HAP-1 (cell line): ENCODE measurements around the gene MORF4L1.
"Not testable (repeated sequence)": the region's sequence is repeated elsewhere in the genome, so short reads cannot be mapped to it uniquely, and the experiment has no call there.

Experiments used
- DNase-seq, 2 experiments: peaks; one replicate each; pipeline ENCODE4 v3.0.0-alpha.2; 2016 to 2020; ENCODE audit warnings: low spot score in 2 of 2
- H3K27me3 ChIP-seq: fragments of 250-450 bp; sonication (Bioruptor Pico); 2 replicates; pipeline ENCODE4 v1.5.1; 2020; ENCODE audit warnings: low read depth, mild to moderate bottlenecking, moderate library complexity
- H3K36me3 ChIP-seq: fragments of 250-450 bp; sonication (Bioruptor Pico); replicated peaks from 2 replicates; pipeline ENCODE4 v1.5.1; 2020; ENCODE audit warnings: mild to moderate bottlenecking
- H3K4me1 ChIP-seq: fragments of 250-450 bp; sonication (Bioruptor Pico); 2 replicates; pipeline ENCODE4 v1.5.1; 2020; ENCODE audit warnings: mild to moderate bottlenecking
- H3K4me3 ChIP-seq: fragments of 250-450 bp; sonication (Bioruptor Pico); 2 replicates; pipeline ENCODE4 v1.5.1; 2020; ENCODE audit warnings: mild to moderate bottlenecking, moderate library complexity
- H3K9me3 ChIP-seq: fragments of 250-450 bp; sonication (Bioruptor Pico); 2 replicates; pipeline ENCODE4 v1.5.1; 2020; ENCODE audit warnings: mild to moderate bottlenecking, moderate library complexity
- in situ Hi-C: fragments of 300-500 bp; cut with MboI; formaldehyde crosslinking; loops from 3 replicates; pipeline ENCODE4 v1.14.3; 2020; ENCODE audit warnings: low sequenced_read_pairs, inconsistent platforms, mixed read lengths

Gene MORF4L1

GRCh38 chr15:78871483-78872127, 1.1 kb upstream of the MORF4L1 start:
- H3K36me3 ChIP-seq, in situ Hi-C loops, H3K9me3 ChIP-seq, H3K27me3 ChIP-seq, H3K4me3 ChIP-seq: not testable (repeated sequence)
- DNase-seq, result peak in 1 of 2 experiments; percentile 40
- peaks cover 23% of the 10 kb centered on the region for H3K4me1 ChIP-seq

GRCh38 chr15:78872972-78873792, 492 bp downstream of the MORF4L1 start:
- Histone ChIP-seq H3K27me3 (no peaks in the 10 kb centered on the region), H3K36me3 (peaks cover 4% of the 10 kb centered on the region), H3K4me3 (peak overlapping the region; percentile 100), H3K4me1 (peaks cover 32% of the 10 kb centered on the region), H3K9me3 (no peaks in the 10 kb centered on the region)
- peak; percentile 99 to 100 for DNase-seq
- in situ Hi-C loops, result no loop called here

DNA sequence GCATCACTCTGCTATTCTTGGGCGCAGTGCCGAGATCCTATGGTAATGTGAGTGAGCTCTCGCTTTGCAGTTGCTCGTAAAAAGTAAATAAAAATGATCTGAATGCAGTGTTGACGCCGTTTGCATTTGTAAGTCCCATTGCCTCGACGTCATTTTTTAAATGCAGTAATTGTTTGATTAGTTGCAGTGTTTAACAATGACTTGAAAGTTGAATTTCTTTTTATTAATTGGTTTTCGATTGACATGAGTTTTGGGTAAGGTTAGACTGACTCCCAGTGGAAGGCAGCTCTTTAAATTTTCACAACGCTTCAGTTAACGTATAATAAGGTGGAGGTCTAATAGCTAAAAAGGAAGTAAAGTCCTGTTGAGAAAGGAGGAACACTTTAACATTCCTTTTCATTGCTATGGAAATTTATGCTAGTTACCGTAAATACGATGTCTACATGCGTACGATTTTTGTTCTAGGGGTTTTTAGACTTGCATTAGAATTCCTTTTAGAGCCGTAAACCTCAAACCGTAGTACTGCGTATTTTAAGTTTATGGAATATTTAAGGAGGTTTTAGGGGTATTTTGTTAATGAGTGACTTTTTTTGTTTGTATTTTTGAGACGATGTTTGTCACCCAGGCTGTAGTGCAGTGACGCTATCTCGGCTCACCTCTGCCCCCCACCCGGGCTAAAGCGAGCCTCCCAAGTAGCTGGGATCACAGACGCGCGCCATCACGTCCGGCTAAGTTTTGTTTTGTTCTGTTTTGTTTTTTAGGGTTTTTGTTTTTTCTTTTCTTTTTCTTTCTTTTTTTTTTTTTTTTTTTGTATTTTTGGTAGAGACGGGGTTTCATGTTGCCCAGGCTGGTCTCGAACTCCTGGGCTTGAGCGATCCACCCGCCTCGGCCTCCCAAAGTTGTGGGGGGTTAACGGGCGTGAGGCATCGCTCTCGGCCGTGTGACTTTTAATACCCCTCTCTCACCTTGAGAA, 1.4 kb downstream of the MORF4L1 start:
- peaks cover 4% of the 10 kb centered on the region for H3K36me3 ChIP-seq
- H3K27me3 ChIP-seq, result no peaks in the 10 kb centered on the region
- peak; percentile 73 to 95 for DNase-seq
- in situ Hi-C loops, result no loop called here
- no peaks in the 10 kb centered on the region for H3K9me3 ChIP-seq
- peaks cover 41% of the 10 kb centered on the region for H3K4me1 ChIP-seq
- peak overlapping the region; percentile 100 for H3K4me3 ChIP-seq

GRCh38 chr15:78875107-78875914, 2.6 kb downstream of the MORF4L1 start:
- peak overlapping the region; percentile 100 for H3K4me3 ChIP-seq
- peaks cover 48% of the 10 kb centered on the region for H3K4me1 ChIP-seq
- DNase-seq, result peak in 1 of 2 experiments; percentile 72
- peaks cover 5% of the 10 kb centered on the region for H3K36me3 ChIP-seq
- in situ Hi-C loops, result no loop called here
- H3K9me3 ChIP-seq, result no peaks in the 10 kb centered on the region
- no peaks in the 10 kb centered on the region for H3K27me3 ChIP-seq

GRCh38 chr15:78876954-78877353, 4.3 kb downstream of the MORF4L1 start:
- Histone ChIP-seq H3K36me3 (peaks cover 19% of the 10 kb centered on the region), H3K4me1 (peaks cover 57% of the 10 kb centered on the region)
- not testable (repeated sequence) for H3K27me3 ChIP-seq

GRCh38 chr15:78878356-78878755, 5.7 kb downstream of the MORF4L1 start:
- in situ Hi-C loops, result no loop called here
- Histone ChIP-seq H3K4me3 (peak overlapping the region; percentile 1), H3K9me3 (no peaks in the 10 kb centered on the region), H3K36me3 (peaks cover 26% of the 10 kb centered on the region), H3K27me3 (no peaks in the 10 kb centered on the region), H3K4me1 (peaks cover 64% of the 10 kb centered on the region)
- no peak for DNase-seq

More at GRCh38 chr15:78876954-78877353, 4.3 kb downstream of the MORF4L1 start:
- peak overlapping the region; percentile 100 for H3K4me3 ChIP-seq
- H3K9me3 ChIP-seq, in situ Hi-C loops, DNase-seq: not testable (repeated sequence)

DNA sequence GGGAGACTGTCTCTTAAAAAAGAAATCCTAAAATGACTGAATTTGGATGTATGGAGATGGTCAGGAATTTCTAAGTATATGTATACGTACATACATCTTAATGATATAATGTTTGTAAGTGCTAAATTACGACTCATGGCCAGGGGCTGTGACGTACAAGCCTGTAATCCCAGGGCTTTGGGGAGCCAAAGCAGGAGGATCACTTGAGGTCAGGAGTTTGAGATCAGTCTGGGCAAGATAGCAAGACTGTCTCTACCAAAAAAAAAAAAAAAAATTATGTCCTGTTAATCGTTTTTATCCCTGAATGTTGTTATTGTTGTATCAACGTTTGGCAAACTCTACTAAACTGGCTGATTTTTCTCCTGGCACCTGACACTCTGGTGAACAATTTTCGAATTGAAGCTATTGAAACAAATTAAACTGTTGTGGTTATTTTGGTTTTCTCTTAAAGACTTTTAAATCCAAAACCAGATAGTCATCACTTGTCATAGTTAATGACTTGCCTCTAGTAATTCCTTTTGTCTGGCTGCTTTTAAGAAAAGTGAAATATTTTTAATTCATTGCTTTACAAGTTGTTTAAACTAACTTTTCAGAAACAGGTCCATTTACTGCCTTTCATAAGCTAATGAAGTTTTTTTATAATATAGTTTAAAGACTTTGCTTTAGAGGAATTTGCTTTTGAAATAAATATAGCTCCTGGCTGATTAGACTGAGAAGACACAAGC, 7.0 kb downstream of the MORF4L1 start:
- Histone ChIP-seq H3K36me3 (peaks cover 32% of the 10 kb centered on the region), H3K4me3 (peak overlapping the region; percentile 1), H3K9me3 (no peaks in the 10 kb centered on the region), H3K4me1 (peaks cover 76% of the 10 kb centered on the region), H3K27me3 (no peaks in the 10 kb centered on the region)
- in situ Hi-C loops, result no loop called here
- DNase-seq, result peak; percentile 87 to 100

- DNase-seq, result no peak
- peaks cover 81% of the 10 kb centered on the region for H3K4me1 ChIP-seq
Measured at GRCh38 chr15:78880242-78880533, 7.5 kb downstream of the MORF4L1 start.

DNA sequence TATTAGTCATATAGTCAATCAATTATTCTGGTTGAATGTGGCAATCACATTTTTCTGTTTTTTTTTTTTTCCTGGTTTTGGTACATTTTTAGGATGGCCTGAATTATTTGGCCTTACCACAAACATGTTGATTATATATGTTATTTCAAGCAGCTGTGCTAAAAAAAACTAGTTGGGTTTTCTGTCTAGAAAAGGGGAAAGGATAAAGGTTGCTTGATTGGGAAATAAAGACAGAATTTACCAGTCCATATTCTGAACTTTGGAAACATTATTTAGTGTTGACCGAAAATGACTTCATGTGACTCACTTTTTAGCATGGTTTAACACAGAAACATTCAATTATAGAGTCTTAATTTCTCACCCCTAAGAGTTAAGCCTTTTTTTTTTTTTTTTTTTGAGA, 8.1 kb downstream of the MORF4L1 start:
- peaks cover 41% of the 10 kb centered on the region for H3K36me3 ChIP-seq
- peaks cover 84% of the 10 kb centered on the region for H3K4me1 ChIP-seq
- H3K9me3 ChIP-seq, result no peaks in the 10 kb centered on the region
- DNase-seq, result no peak
- no peak overlapping the region for H3K4me3 ChIP-seq
- H3K27me3 ChIP-seq, result no peaks in the 10 kb centered on the region
- in situ Hi-C loops, result no loop called here

More at GRCh38 chr15:78880242-78880533, 7.5 kb downstream of the MORF4L1 start:
- H3K4me3 ChIP-seq, result no peak overlapping the region
- H3K27me3 ChIP-seq, result no peaks in the 10 kb centered on the region
- H3K9me3 ChIP-seq, result no peaks in the 10 kb centered on the region
- H3K36me3 ChIP-seq, result peaks cover 35% of the 10 kb centered on the region
- in situ Hi-C loops, result no loop called here

GRCh38 chr15:78881681-78882080, 9.0 kb downstream of the MORF4L1 start:
- Histone ChIP-seq H3K4me1 (peaks cover 85% of the 10 kb centered on the region), H3K27me3 (no peaks in the 10 kb centered on the region), H3K36me3 (peaks cover 50% of the 10 kb centered on the region), H3K4me3 (no peak overlapping the region), H3K9me3 (no peaks in the 10 kb centered on the region)
- in situ Hi-C loops, result no loop called here
- no peak for DNase-seq

GRCh38 chr15:78889000-78889399, 16.3 kb downstream of the MORF4L1 start:
- Histone ChIP-seq H3K4me3 (no peak overlapping the region), H3K9me3 (no peaks in the 10 kb centered on the region), H3K27me3 (no peaks in the 10 kb centered on the region), H3K4me1 (peaks cover 63% of the 10 kb centered on the region), H3K36me3 (peaks cover 83% of the 10 kb centered on the region)
- in situ Hi-C loops, result no loop called here
- peak in 1 of 2 experiments; percentile 96 for DNase-seq

- H3K27me3 ChIP-seq, result no peaks in the 10 kb centered on the region
- no peaks in the 10 kb centered on the region for H3K9me3 ChIP-seq
- in situ Hi-C loops, result no loop called here
- no peak for DNase-seq
- H3K36me3 ChIP-seq, result peaks cover 90% of the 10 kb centered on the region
- H3K4me3 ChIP-seq, result no peak overlapping the region
- peaks cover 37% of the 10 kb centered on the region for H3K4me1 ChIP-seq
Measured at GRCh38 chr15:78893538-78893937, 20.8 kb downstream of the MORF4L1 start.
